ENCODE data around the gene ALAS1. TPM values are rescaled to one million over a fixed set of nuclear protein-coding genes. Genes with fewer than 3 reads are reported as not detected.
A peak's percentile ranks its signal among the peaks of the same experiment; 100 is the strongest.

ALAS1 gene
- total RNA-seq, 1 experiment from 2014 or later = 69.5 TPM

DNA sequence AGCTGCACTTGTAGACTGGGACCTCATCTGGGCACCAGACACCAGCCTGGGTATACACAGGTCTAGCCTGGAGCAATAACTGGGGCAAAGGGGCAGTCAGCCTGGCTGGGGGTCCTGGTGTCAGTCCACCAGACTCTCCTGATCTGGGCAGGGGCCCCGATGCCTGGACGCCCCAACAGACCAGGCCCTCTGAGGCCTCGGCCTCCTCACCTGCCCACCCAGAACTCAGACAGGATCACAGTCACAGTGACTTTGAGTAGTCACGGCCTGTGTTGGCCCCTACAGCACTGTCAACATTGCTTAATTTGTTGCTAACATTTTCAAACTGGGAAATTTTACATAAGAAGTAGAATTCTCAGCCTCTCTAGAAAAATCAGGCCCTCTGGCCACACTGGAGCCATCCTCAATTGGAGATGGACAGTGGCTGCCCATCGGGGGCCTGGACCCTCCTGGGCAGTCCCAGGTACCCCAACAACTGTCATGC, 35.2 kb downstream of the ALAS1 start:
- CTCF ChIA-PET = interaction anchor here (1.1 kb wide), 1 partner anchor 13 kb away, joined by 3 read pairs; no protein-coding TSS in a partner anchor
- Histone ChIP-seq H3K36me3 (ENCODE audit: low read depth, low read length) (peaks cover 37% of the 10 kb centered on the region), H3K9ac (ENCODE audit: low read length) (no peak overlapping the region), H3K4me1 (ENCODE audit: insufficient read depth, low read length) (peaks cover 21% of the 10 kb centered on the region), H3F3A (ENCODE audit: low read length, unreplicated experiment) (no peaks in the 10 kb centered on the region), H3K27ac (ENCODE audit: low read length) (no peak overlapping the region), H3K9me3 (ENCODE audit: low read length) (no peaks in the 10 kb centered on the region), H3K9me2 (replicated peaks; ENCODE audit: low read length) (no peaks in the 10 kb centered on the region), H4K20me1 (ENCODE audit: low read length) (no peaks in the 10 kb centered on the region), H3K79me2 (ENCODE audit: low read length) (peaks cover 39% of the 10 kb centered on the region), H3K4me3 (ENCODE audit: low read length) (no peak overlapping the region), H3K27me3 (ENCODE audit: low read length) (no peaks in the 10 kb centered on the region), H2AFZ (ENCODE audit: low read length) (no peak overlapping the region), H3K4me2 (ENCODE audit: low read length) (no peak overlapping the region)
- TF ChIP-seq, protein P1, sequence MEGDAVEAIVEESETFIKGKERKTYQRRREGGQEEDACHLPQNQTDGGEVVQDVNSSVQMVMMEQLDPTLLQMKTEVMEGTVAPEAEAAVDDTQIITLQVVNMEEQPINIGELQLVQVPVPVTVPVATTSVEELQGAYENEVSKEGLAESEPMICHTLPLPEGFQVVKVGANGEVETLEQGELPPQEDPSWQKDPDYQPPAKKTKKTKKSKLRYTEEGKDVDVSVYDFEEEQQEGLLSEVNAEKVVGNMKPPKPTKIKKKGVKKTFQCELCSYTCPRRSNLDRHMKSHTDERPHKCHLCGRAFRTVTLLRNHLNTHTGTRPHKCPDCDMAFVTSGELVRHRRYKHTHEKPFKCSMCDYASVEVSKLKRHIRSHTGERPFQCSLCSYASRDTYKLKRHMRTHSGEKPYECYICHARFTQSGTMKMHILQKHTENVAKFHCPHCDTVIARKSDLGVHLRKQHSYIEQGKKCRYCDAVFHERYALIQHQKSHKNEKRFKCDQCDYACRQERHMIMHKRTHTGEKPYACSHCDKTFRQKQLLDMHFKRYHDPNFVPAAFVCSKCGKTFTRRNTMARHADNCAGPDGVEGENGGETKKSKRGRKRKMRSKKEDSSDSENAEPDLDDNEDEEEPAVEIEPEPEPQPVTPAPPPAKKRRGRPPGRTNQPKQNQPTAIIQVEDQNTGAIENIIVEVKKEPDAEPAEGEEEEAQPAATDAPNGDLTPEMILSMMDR (conservative IDR thresholded peaks at IDR 0.05; ENCODE audit: low read depth, low read length) = no peak
- TF ChIP-seq EZH2phosphoT487 (IDR thresholded peaks at IDR 0.05; ENCODE audit: borderline replicate concordance, low read length) (no peak), EZH2 (IDR thresholded peaks at IDR 0.05; ENCODE audit: low read length, unreplicated experiment) (no peak)
- POLR2A ChIA-PET (ENCODE audit: unreplicated experiment) = no interaction called here
- no TSS peak for BruUV-seq (replicated peaks)
- no peak for ATAC-seq
- DNase-seq = no peak
- intact Hi-C loops (cut with micrococcal nuclease) = no loop called here

DNA sequence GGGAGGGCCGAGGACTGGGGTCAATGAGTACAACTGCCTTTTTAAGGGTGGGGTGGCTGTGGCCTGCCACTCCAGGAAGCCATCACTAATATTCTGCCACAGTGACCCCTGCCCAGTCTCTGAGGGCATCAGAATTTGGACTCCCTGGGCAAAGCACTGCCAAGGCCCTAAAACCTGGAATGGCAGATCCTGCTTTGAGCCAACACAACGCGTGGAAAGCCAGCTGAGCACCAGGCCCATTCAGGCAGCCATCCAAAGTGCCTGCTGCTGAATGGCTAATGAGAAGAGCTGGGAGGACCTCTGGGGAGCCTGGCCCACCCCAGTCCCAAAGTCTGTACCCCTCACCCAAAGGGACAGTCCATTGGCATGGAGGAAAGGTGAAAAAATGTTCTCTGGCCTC, 36.0 kb downstream of the ALAS1 start:
- Histone ChIP-seq H3K79me2 (ENCODE audit: low read length) (peaks cover 47% of the 10 kb centered on the region), H3K9me3 (ENCODE audit: low read length) (no peaks in the 10 kb centered on the region), H3K4me2 (ENCODE audit: low read length) (no peak overlapping the region), H3K36me3 (ENCODE audit: low read depth, low read length) (peaks cover 34% of the 10 kb centered on the region), H3K27ac (ENCODE audit: low read length) (no peak overlapping the region), H3F3A (ENCODE audit: low read length, unreplicated experiment) (no peaks in the 10 kb centered on the region), H3K9ac (ENCODE audit: low read length) (no peak overlapping the region), H3K27me3 (ENCODE audit: low read length) (no peaks in the 10 kb centered on the region), H3K4me1 (ENCODE audit: insufficient read depth, low read length) (peaks cover 23% of the 10 kb centered on the region), H2AFZ (ENCODE audit: low read length) (no peak overlapping the region), H3K9me2 (replicated peaks; ENCODE audit: low read length) (no peaks in the 10 kb centered on the region), H4K20me1 (ENCODE audit: low read length) (no peaks in the 10 kb centered on the region), H3K4me3 (ENCODE audit: low read length) (no peak overlapping the region)
- intact Hi-C loops (cut with micrococcal nuclease) = no loop called here
- TF ChIP-seq EZH2 (IDR thresholded peaks at IDR 0.05; ENCODE audit: low read length, unreplicated experiment) (no peak), EZH2phosphoT487 (IDR thresholded peaks at IDR 0.05; ENCODE audit: borderline replicate concordance, low read length) (no peak)
- TF ChIP-seq, protein P1 (conservative IDR thresholded peaks at IDR 0.05; ENCODE audit: low read depth, low read length) = no peak
- no TSS peak for BruUV-seq (replicated peaks)
- POLR2A ChIA-PET (ENCODE audit: unreplicated experiment) = no interaction called here
- no peak for DNase-seq
- no peak for ATAC-seq
- CTCF ChIA-PET = interaction anchor here (1.1 kb wide), 1 partner anchor 14 kb away, joined by 3 read pairs; no protein-coding TSS in a partner anchor

DNA sequence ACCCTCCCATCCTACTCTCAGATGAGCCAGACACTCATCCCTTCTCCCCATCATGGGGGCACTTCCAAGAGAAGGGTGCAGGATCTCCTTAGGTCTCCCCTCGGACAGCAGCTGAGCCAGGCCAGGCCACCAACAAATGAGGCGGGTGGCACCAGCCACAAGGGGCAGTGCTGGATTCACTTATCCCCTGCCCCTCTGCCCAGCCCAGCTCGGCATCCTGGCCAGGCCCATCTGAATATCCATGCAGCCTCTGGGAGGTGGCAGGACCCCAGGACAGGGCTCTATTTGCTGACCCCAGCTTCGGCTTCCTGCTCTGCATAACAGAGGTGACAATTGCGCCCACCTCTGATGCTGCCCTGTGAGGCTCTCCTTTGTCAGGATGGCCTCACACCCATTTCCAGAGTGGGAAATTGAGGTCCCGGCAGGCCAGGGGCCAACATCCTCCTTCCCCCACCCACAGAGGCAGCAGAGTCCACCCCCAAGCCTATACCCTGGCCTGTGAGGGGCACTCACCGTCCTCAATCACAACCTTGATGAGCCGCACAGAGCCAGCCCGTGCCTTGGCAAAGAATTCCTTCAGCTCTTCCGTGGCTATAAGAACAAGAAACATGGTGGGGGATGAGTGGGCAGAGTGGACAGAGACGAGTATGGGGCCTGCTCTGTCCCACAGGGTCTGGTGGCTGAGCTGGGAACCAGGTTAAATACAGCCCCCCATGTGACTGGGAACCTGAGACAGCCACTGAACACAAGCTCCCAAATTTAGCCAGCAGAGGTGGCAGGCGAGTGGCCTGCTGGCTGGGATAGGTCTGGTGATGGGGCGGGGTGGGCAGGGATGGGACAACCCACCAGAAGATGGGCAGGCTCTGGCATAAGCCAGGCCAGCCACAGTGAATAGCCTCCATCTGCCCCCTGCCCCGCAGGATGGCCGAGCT, 36.8 kb downstream of the ALAS1 start:
- Histone ChIP-seq H3K9ac (ENCODE audit: low read length) (no peak overlapping the region), H4K20me1 (ENCODE audit: low read length) (no peaks in the 10 kb centered on the region), H3K27me3 (ENCODE audit: low read length) (no peaks in the 10 kb centered on the region), H3K4me3 (ENCODE audit: low read length) (no peak overlapping the region), H3K9me2 (replicated peaks; ENCODE audit: low read length) (no peaks in the 10 kb centered on the region), H3K36me3 (ENCODE audit: low read depth, low read length) (peaks cover 26% of the 10 kb centered on the region), H3K79me2 (ENCODE audit: low read length) (peaks cover 54% of the 10 kb centered on the region), H3K9me3 (ENCODE audit: low read length) (no peaks in the 10 kb centered on the region), H3K27ac (ENCODE audit: low read length) (no peak overlapping the region), H3K4me2 (ENCODE audit: low read length) (no peak overlapping the region), H2AFZ (ENCODE audit: low read length) (no peak overlapping the region), H3K4me1 (ENCODE audit: insufficient read depth, low read length) (peaks cover 25% of the 10 kb centered on the region), H3F3A (ENCODE audit: low read length, unreplicated experiment) (no peaks in the 10 kb centered on the region)
- TF ChIP-seq, protein P1 (conservative IDR thresholded peaks at IDR 0.05; ENCODE audit: low read depth, low read length) = peak; percentile 38; the same call in 1 of the 2 replicates
- no peak for TF ChIP-seq EZH2 (IDR thresholded peaks at IDR 0.05; ENCODE audit: low read length, unreplicated experiment)
- no peak for TF ChIP-seq EZH2phosphoT487 (IDR thresholded peaks at IDR 0.05; ENCODE audit: borderline replicate concordance, low read length)
- no TSS peak for BruUV-seq (replicated peaks)
- CTCF ChIA-PET = no interaction called here
- POLR2A ChIA-PET (ENCODE audit: unreplicated experiment) = no interaction called here
- intact Hi-C loops (cut with micrococcal nuclease) = loop anchor here (5.0 kb wide), 2 partner anchors 43 to 103 kb away; partner anchors contain the start of gene WDR82
- ATAC-seq = no peak
- DNase-seq = no peak

All from PC-3 (cell line).